Coronary artery (tissue), 2 donors: ENCODE data around the gene ANO1.

Experiments used
- DNase-seq: peaks from one replicate; pipeline ENCODE4 v3.0.0-alpha.2; 2017; ENCODE audit warnings: low spot score
- H3K27ac ChIP-seq, 2 donors: fragments of 200-600 bp; sonication (generic); one replicate each; pipeline ENCODE4 v1.5.1; 2016 to 2019
- H3K4me3 ChIP-seq: fragments of 200-600 bp; sonication (generic); 2 replicates; pipeline ENCODE4 v1.5.1; 2016; ENCODE audit warnings: mild to moderate bottlenecking, moderate library complexity
- TF ChIP-seq, protein P1 (sequence below): fragments of 200-600 bp; sonication (generic); IDR thresholded peaks from one replicate; pipeline ENCODE4 v1.5.1; 2019; ENCODE audit warnings: antibody characterized with exemption

The ANO1 gene

DNA sequence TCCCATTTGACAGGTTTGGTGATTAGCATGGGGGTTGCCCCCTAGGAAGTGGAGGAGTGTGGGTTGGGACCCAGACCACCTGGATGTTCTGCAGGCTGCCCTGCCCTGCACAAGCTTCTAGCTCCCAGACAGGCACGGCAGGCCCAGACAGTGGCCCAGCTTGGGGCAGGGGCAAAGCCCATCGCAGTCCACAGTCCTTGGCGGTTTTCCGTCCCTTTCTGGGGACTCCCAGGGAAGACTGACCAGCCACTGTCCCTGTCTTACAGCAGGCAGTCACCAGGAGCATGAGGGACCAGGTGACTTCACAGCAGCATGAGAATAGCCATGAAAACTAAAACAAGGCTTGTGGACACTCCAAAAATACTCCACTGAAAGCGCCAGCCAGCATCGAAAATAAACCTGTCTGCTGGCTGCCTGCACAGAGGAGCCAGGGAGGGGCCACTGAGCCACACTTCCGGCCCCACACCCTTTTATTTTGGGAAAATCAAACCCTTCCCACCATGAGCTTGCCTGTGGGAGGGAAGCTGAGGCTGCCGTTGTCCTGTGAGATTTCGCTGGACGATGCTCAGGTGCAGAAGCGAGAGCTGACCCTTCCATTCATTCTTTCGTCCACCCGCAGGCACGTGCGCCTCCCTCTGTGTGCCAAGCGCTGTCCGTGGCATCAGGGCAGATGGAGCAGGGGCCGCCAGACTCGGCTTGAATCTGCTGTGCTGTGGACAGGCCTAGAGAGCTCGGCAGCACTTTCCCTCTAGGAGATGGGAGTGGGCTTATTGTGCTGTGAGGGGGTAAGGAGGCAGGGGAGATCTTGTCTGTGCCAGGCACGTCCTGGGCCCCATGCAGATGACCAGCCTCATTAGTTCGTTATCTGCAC is 153.0 kb downstream of the ANO1 start:
- TF ChIP-seq, protein P1, sequence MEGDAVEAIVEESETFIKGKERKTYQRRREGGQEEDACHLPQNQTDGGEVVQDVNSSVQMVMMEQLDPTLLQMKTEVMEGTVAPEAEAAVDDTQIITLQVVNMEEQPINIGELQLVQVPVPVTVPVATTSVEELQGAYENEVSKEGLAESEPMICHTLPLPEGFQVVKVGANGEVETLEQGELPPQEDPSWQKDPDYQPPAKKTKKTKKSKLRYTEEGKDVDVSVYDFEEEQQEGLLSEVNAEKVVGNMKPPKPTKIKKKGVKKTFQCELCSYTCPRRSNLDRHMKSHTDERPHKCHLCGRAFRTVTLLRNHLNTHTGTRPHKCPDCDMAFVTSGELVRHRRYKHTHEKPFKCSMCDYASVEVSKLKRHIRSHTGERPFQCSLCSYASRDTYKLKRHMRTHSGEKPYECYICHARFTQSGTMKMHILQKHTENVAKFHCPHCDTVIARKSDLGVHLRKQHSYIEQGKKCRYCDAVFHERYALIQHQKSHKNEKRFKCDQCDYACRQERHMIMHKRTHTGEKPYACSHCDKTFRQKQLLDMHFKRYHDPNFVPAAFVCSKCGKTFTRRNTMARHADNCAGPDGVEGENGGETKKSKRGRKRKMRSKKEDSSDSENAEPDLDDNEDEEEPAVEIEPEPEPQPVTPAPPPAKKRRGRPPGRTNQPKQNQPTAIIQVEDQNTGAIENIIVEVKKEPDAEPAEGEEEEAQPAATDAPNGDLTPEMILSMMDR: no peak
- Histone ChIP-seq H3K4me3 (no peak overlapping the region), H3K27ac (no peak overlapping the region)
- DNase-seq: no peak

DNA sequence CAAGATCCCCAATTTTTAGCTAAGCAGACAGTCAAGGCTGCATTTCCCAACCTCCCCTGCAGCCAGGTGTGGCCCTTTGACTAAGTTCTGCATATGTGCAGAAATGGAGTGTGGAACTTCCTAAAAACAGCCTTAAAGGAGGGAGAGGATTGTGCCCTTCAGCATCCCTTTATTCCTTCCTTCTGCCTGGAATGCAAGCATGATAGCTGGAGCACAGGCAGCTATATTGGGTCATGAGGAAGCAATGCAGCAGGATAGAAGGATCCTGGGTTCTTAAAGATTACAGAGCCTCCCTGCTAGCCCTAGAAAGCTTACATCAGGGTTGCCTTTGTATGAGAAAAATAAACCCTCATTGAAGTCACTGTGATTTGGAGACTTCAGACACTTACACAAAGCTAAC is 154.9 kb downstream of the ANO1 start:
- TF ChIP-seq, protein P1: no peak
- Histone ChIP-seq H3K4me3 (no peak overlapping the region), H3K27ac (no peak overlapping the region)
- DNase-seq: no peak

DNA sequence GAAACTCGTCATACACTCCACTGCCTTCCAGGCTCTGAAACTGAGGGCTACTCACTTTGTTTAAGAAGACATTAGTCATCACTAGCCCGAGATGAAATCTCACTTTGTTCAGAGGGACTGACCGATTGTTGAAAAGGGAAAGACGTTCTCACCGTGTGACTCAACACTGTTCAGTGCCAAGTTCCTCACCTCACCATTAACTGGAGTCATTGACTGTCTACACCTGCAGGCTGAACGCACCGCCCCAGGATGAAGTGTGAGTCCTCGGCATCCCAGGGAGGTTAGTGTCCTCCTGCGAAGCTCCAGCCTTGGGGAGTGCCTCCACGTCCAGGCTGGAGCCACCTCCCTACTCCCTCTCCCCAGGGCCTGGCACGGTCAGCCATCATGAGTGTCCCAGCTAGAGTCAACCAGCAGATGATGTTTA is 155.4 kb downstream of the ANO1 start:
- no peak for DNase-seq
- TF ChIP-seq, protein P1: no peak
- no peak overlapping the region for H3K4me3 ChIP-seq
- H3K27ac ChIP-seq: no peak overlapping the region

DNA sequence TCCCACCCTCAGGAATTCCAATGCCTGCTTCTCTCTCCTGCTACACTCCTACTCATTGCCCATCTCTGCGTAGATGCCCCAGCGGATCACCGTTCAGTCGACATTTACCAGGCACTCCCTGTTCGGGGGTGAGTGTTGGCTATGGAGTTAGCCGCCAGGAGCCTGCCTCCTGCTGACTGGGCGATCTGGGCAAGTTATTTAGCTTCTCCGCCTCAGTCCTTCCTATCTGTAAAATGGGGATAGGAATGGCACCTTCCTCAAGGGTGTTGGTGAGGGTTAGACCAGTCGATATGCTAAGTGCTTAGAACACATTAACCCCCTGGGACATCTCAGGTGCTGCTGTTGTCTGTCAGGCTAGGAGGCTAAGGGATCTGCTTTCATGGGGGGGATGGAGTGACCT is 155.8 kb downstream of the ANO1 start:
- TF ChIP-seq, protein P1: no peak
- Histone ChIP-seq H3K27ac (no peak overlapping the region), H3K4me3 (no peak overlapping the region)
- no peak for DNase-seq
